Astrocyte (in vitro differentiated cells and primary cell): ENCODE measurements around the gene CHL1. TPM values are rescaled to one million over a fixed set of nuclear protein-coding genes. Genes with fewer than 3 reads are reported as not detected.

Experiments
- DNase-seq: peaks from one replicate; pipeline ENCODE4 v3.0.0-alpha.2; 2010; ENCODE audit warnings: low read depth
- FAIRE-seq: peaks from 2 replicates; lab custom pipeline; 2011; peaks lifted over from hg19 to GRCh38; lab: Jason Lieb, UNC
- H2AFZ ChIP-seq: 2 replicates; pipeline ENCODE4 v1.6.0; 2012; ENCODE audit warnings: low read depth, low read length, inconsistent platforms
- H3K27ac ChIP-seq: 2 replicates; pipeline ENCODE4 v1.5.1; 2011; ENCODE audit warnings: low read depth, low read length, inconsistent platforms
- H3K27me3 ChIP-seq: 2 replicates; pipeline ENCODE4 v1.6.0; 2011; ENCODE audit warnings: low read length, inconsistent platforms; ENCODE audit not compliant: insufficient read depth
- H3K36me3 ChIP-seq: 2 replicates; pipeline ENCODE4 v1.5.1; 2011; ENCODE audit warnings: low read length, inconsistent platforms; ENCODE audit not compliant: insufficient read depth
- H3K4me1 ChIP-seq: 2 replicates; pipeline ENCODE4 v1.5.1; 2011; ENCODE audit warnings: low read length, inconsistent platforms; ENCODE audit not compliant: insufficient read depth
- H3K4me2 ChIP-seq: 2 replicates; pipeline ENCODE4 v1.6.0; 2012; ENCODE audit warnings: low read length, inconsistent platforms
- H3K4me3 ChIP-seq: 2 replicates; pipeline ENCODE4 v1.5.1; 2011; ENCODE audit warnings: low read depth, mild to moderate bottlenecking, low read length, inconsistent platforms; ENCODE audit not compliant: insufficient read depth
- H3K79me2 ChIP-seq: 2 replicates; pipeline ENCODE4 v1.6.0; 2012; ENCODE audit warnings: mild to moderate bottlenecking, low read length, inconsistent platforms; ENCODE audit not compliant: insufficient read depth
- H3K9ac ChIP-seq: 2 replicates; pipeline ENCODE4 v1.6.0; 2012; ENCODE audit warnings: mild to moderate bottlenecking, low read length, inconsistent platforms
- H3K9me3 ChIP-seq: 2 replicates; pipeline ENCODE4 v1.5.1; 2012; ENCODE audit warnings: low read depth, mild to moderate bottlenecking, low read length, inconsistent platforms; ENCODE audit not compliant: insufficient read depth
- H4K20me1 ChIP-seq: 2 replicates; pipeline ENCODE4 v1.6.0; 2012; ENCODE audit warnings: low read length, inconsistent platforms; ENCODE audit not compliant: insufficient read depth
- H3K27ac Mint-ChIP-seq: one replicate; pipeline ENCODE4 v1.8.0; 2021; ENCODE audit warnings: mild to moderate bottlenecking, mixed read lengths; ENCODE audit not compliant: unreplicated experiment
- H3K27me3 Mint-ChIP-seq: one replicate; pipeline ENCODE4 v1.8.0; 2021; ENCODE audit warnings: low read depth, mixed read lengths; ENCODE audit not compliant: unreplicated experiment
- H3K36me3 Mint-ChIP-seq: one replicate; pipeline ENCODE4 v1.8.0; 2021; ENCODE audit warnings: low read depth, mixed read lengths; ENCODE audit not compliant: unreplicated experiment
- H3K4me1 Mint-ChIP-seq: one replicate; pipeline ENCODE4 v1.8.0; 2021; ENCODE audit warnings: low read depth, mixed read lengths; ENCODE audit not compliant: unreplicated experiment
- H3K4me3 Mint-ChIP-seq: one replicate; pipeline ENCODE4 v1.8.0; 2021; ENCODE audit warnings: mild to moderate bottlenecking, moderate library complexity, mixed read lengths; ENCODE audit not compliant: unreplicated experiment
- H3K9me3 Mint-ChIP-seq: one replicate; pipeline ENCODE4 v1.8.0; 2021; ENCODE audit warnings: mild to moderate bottlenecking, mixed read lengths; ENCODE audit not compliant: unreplicated experiment
- CTCF ChIP-seq: IDR thresholded peaks from 2 replicates; pipeline ENCODE4 v1.5.1; 2011; ENCODE audit warnings: low read depth, mild to moderate bottlenecking, inconsistent platforms, low read length, moderate library complexity; ENCODE audit not compliant: insufficient read depth
- EZH2 ChIP-seq: IDR thresholded peaks from 2 replicates; pipeline ENCODE4 v1.6.1; 2012; ENCODE audit warnings: mild to moderate bottlenecking, low read length, inconsistent platforms; ENCODE audit not compliant: insufficient read depth
- total RNA-seq: library from RNA; stranded (reverse); gene quantifications from 2 replicates; pipeline ENCODE4 v1.2.1, GENCODE V29; 2021

Gene CHL1
- total RNA-seq, 1 donor from 2014 or later = not detected

DNA sequence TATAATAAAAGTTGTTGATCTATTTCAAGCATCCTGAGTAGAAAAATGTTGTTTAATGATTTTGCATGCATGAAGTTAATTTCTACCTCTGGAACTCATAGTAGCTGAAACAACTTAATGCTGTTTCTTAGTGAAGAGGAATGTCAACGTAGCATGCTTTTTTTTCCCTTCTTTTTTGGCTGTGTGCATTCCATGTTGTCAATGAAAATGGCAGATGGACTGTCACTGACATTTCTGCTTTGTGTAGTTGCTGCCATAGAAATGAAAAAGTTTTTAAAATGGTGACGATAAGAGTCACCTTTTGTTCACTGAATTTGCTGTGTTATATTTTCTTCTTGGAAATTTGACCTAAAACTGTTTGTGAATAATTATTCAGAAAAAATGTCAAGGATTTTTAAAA is 116.3 kb downstream of the CHL1 start:
- DNase-seq (no peak), FAIRE-seq (no peak)
- Mint-ChIP-seq H3K27ac (no peak overlapping the region), H3K4me1 (no peaks in the 10 kb centered on the region), H3K27me3 (no peaks in the 10 kb centered on the region), H3K36me3 (no peaks in the 10 kb centered on the region), H3K4me3 (no peak overlapping the region), H3K9me3 (peaks cover 3% of the 10 kb centered on the region)
- Histone ChIP-seq H3K4me2 (no peak overlapping the region), H3K4me3 (no peak overlapping the region), H3K27me3 (no peaks in the 10 kb centered on the region), H3K9me3 (no peaks in the 10 kb centered on the region), H3K36me3 (no peaks in the 10 kb centered on the region), H3K9ac (no peak overlapping the region), H4K20me1 (no peaks in the 10 kb centered on the region), H2AFZ (no peak overlapping the region), H3K4me1 (no peaks in the 10 kb centered on the region), H3K79me2 (no peaks in the 10 kb centered on the region), H3K27ac (no peak overlapping the region)
- TF ChIP-seq CTCF (no peak), EZH2 (no peak)

DNA sequence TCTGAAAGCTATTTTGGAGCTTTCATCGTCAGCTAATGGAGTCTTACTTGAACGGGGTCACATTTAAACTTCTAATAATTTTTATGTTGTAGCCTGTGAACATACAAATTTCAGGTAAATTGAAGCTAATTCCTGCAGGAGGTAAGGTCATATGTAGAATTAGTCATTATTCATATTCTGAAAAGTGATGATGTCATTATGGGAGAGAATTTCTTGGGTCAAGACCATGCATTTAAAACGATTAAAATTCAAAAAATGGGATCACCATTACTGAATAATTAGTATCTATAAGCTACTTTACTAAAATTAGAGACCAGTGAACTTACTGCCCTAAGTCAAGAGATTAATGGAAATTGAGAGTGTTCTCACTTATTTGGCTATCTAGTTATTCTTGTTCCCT is 120.4 kb downstream of the CHL1 start:
- H3K4me3 ChIP-seq = no peak overlapping the region
- Mint-ChIP-seq H3K27ac (no peak overlapping the region), H3K4me1 (no peaks in the 10 kb centered on the region), H3K4me3 (no peak overlapping the region), H3K27me3 (no peaks in the 10 kb centered on the region), H3K36me3 (no peaks in the 10 kb centered on the region), H3K9me3 (no peaks in the 10 kb centered on the region)
- H3K27ac ChIP-seq = no peak overlapping the region
- H2AFZ ChIP-seq = no peak overlapping the region
- H3K79me2 ChIP-seq = no peaks in the 10 kb centered on the region
- no peak overlapping the region for H3K4me2 ChIP-seq
- no peak for TF ChIP-seq CTCF
- TF ChIP-seq EZH2 = no peak
- FAIRE-seq (no peak), DNase-seq (no peak)
- H3K4me1 ChIP-seq = no peaks in the 10 kb centered on the region
- H3K36me3 ChIP-seq = no peaks in the 10 kb centered on the region
- no peaks in the 10 kb centered on the region for H3K9me3 ChIP-seq
- no peaks in the 10 kb centered on the region for H4K20me1 ChIP-seq
- no peak overlapping the region for H3K9ac ChIP-seq
- no peaks in the 10 kb centered on the region for H3K27me3 ChIP-seq

- no peaks in the 10 kb centered on the region for H3K36me3 ChIP-seq
- H3K4me1 Mint-ChIP-seq = no peaks in the 10 kb centered on the region
- H3K4me3 ChIP-seq = no peak overlapping the region
- no peaks in the 10 kb centered on the region for H3K36me3 Mint-ChIP-seq
- no peaks in the 10 kb centered on the region for H3K27me3 Mint-ChIP-seq
- TF ChIP-seq CTCF (no peak), EZH2 (no peak)
- DNase-seq (no peak), FAIRE-seq (no peak)
- no peak overlapping the region for H3K27ac Mint-ChIP-seq
- H3K9ac ChIP-seq = no peak overlapping the region
- no peaks in the 10 kb centered on the region for H3K27me3 ChIP-seq
- H3K79me2 ChIP-seq = no peaks in the 10 kb centered on the region
- H3K27ac ChIP-seq = no peak overlapping the region
- no peaks in the 10 kb centered on the region for H3K9me3 ChIP-seq
- no peak overlapping the region for H3K4me3 Mint-ChIP-seq
- H3K9me3 Mint-ChIP-seq = no peaks in the 10 kb centered on the region
- no peak overlapping the region for H3K4me2 ChIP-seq
- H4K20me1 ChIP-seq = no peaks in the 10 kb centered on the region
- H3K4me1 ChIP-seq = no peaks in the 10 kb centered on the region
- H2AFZ ChIP-seq = no peak overlapping the region
These were observed 122.3 kb downstream of the CHL1 start for GRCh38 chr3:318903-319302.
